ENCODE measurements around the gene SEPTIN2.
"Not testable (repeated sequence)": the region's sequence is repeated elsewhere in the genome, so short reads cannot be mapped to it uniquely, and the experiment has no call there.

Gene SEPTIN2

GRCh38 chr2:241315879-241316631 lies at the start of gene SEPTIN2:
SEPTIN2 (plus strand) TSS chr2:241315925; CDS start chr2:241324233, 8,308 bp downstream.
- peak; percentile 56 for DNase-seq

- no peak for DNase-seq
Measured at GRCh38 chr2:241267249-241268067, 48.3 kb upstream of the SEPTIN2 start.

GRCh38 chr2:241268306-241268705 lies 47.4 kb upstream of the SEPTIN2 start:
- no peak for DNase-seq

GRCh38 chr2:241268716-241269445 lies 46.8 kb upstream of the SEPTIN2 start:
- no peak for DNase-seq

GRCh38 chr2:241269707-241270520 lies 45.8 kb upstream of the SEPTIN2 start:
- no peak for DNase-seq

GRCh38 chr2:241270531-241270930 lies 45.2 kb upstream of the SEPTIN2 start:
- DNase-seq, result no peak

GRCh38 chr2:241271706-241272302 lies 43.9 kb upstream of the SEPTIN2 start:
- peak; percentile 39 for DNase-seq

GRCh38 chr2:241272303-241273209 lies 43.2 kb upstream of the SEPTIN2 start:
- no peak for DNase-seq

GRCh38 chr2:241273210-241274020 lies 42.3 kb upstream of the SEPTIN2 start:
- no peak for DNase-seq

- no peak for DNase-seq
Measured at GRCh38 chr2:241274127-241274526, 41.6 kb upstream of the SEPTIN2 start.

- no peak for DNase-seq
Measured at GRCh38 chr2:241275504-241275903, 40.2 kb upstream of the SEPTIN2 start.

- no peak for DNase-seq
Measured at GRCh38 chr2:241275910-241276309, 39.8 kb upstream of the SEPTIN2 start.

- not testable (repeated sequence) for DNase-seq
Measured at GRCh38 chr2:241278306-241278705, 37.4 kb upstream of the SEPTIN2 start.

- no peak for DNase-seq
Measured at GRCh38 chr2:241279413-241279812, 36.3 kb upstream of the SEPTIN2 start.

GRCh38 chr2:241279828-241280227 lies 35.9 kb upstream of the SEPTIN2 start:
- no peak for DNase-seq

GRCh38 chr2:241280291-241280690 lies 35.4 kb upstream of the SEPTIN2 start:
- no peak for DNase-seq

GRCh38 chr2:241282555-241282954 lies 33.2 kb upstream of the SEPTIN2 start:
- no peak for DNase-seq

GRCh38 chr2:241285596-241285995 lies 30.1 kb upstream of the SEPTIN2 start:
- no peak for DNase-seq

- no peak for DNase-seq
Measured at GRCh38 chr2:241286348-241287090, 29.2 kb upstream of the SEPTIN2 start.

All from GOT3 (cell line).